B cell (primary cell): ENCODE measurements around the gene OCSTAMP. TPM values are rescaled to one million over a fixed set of nuclear protein-coding genes. Genes with fewer than 3 reads are reported as not detected.

Experiments
- ATAC-seq: fragments of 200-7000 bp; cut with Tn5 transposase; one replicate; pipeline ENCODE4 v1.10.0; 2021; ENCODE audit warnings: low read depth, mild to moderate bottlenecking, moderate number of reproducible peaks, moderate library complexity
- CTCF ChIA-PET: fragments of 350-600 bp; sonication (Branson Sonifier 250); formaldehyde crosslinking; loops from one replicate; lab custom pipeline; 2021; ENCODE audit warnings: antibody characterized with exemption, inconsistent platforms; lab: Charles Lee
- POLR2A ChIA-PET: fragments of 350-600 bp; sonication (Branson Sonifier 250); formaldehyde crosslinking; loops from one replicate; lab custom pipeline; 2021; ENCODE audit warnings: antibody characterized with exemption; lab: Charles Lee
- DNase-seq: peaks from one replicate; pipeline ENCODE4 v3.0.0; 2013
- H2AFZ ChIP-seq: 2 replicates; pipeline ENCODE4 v1.6.1; 2012; ENCODE audit warnings: mild to moderate bottlenecking, low read depth, low read length; ENCODE audit not compliant: insufficient read depth, poor library complexity, severe bottlenecking
- H3K27ac ChIP-seq, 2 donors: 1 replicate in 1 of 2; 2 replicates in 1 of 2; pipeline ENCODE4 v1.5.1; 2012 to 2013; ENCODE audit warnings: low read length in 2 of 2, mild to moderate bottlenecking in 2 of 2, moderate library complexity in 1 of 2
- H3K27me3 ChIP-seq, 4 experiments: fragments of 200-600 bp in 1 of 4; sonication (generic) in 1 of 4; replicated peaks in 1 of 4; 1 replicate in 2 of 4; 2 replicates in 2 of 4; pipeline versions ENCODE4 v1.6.1 to v1.7.0; 2013 to 2016; ENCODE audit warnings: low read length in 3 of 4, mild to moderate bottlenecking in 2 of 4, mixed read lengths in 1 of 4, moderate library complexity in 1 of 4; ENCODE audit not compliant: insufficient read depth in 4 of 4, control insufficient read depth in 3 of 4; ENCODE audit errors: control extremely low read depth in 1 of 4
- H3K36me3 ChIP-seq, 2 experiments: replicated peaks in 1 of 2; 1 replicate in 1 of 2; 2 replicates in 1 of 2; pipeline versions ENCODE4 v1.6.1 to v1.7.1; 2013; ENCODE audit warnings: low read length in 1 of 2; ENCODE audit not compliant: insufficient read depth in 2 of 2, control insufficient read depth in 1 of 2; ENCODE audit errors: control extremely low read depth in 1 of 2, extremely low read depth in 1 of 2
- H3K4me1 ChIP-seq, 2 donors: fragments of 200-600 bp in 1 of 2; sonication (generic) in 1 of 2; 1 replicate in 1 of 2; 2 replicates in 1 of 2; pipeline versions ENCODE4 v1.5.1 to v1.6.1; 2013 to 2017; ENCODE audit warnings: low read length in 2 of 2; ENCODE audit not compliant: control insufficient read depth in 2 of 2, insufficient read depth in 2 of 2
- H3K4me2 ChIP-seq: replicated peaks from 2 replicates; pipeline ENCODE3; 2012; ENCODE audit warnings: mild to moderate bottlenecking, low read depth, low read length; ENCODE audit not compliant: poor library complexity, severe bottlenecking
- H3K4me3 ChIP-seq, 5 experiments: fragments of 200-600 bp in 1 of 5; sonication (generic) in 1 of 5; 1 replicate in 3 of 5; 2 replicates in 2 of 5; pipeline versions ENCODE4 v1.5.1 to v1.7.0; 2011 to 2016; ENCODE audit warnings: low read length in 4 of 5, mild to moderate bottlenecking in 4 of 5, low read depth in 2 of 5, control low read depth in 1 of 5, moderate library complexity in 1 of 5; ENCODE audit not compliant: insufficient read depth in 1 of 5; ENCODE audit errors: control extremely low read depth in 1 of 5, extremely low read depth in 1 of 5
- H3K79me2 ChIP-seq: fragments of 200-600 bp; sonication (generic); one replicate; pipeline ENCODE4 v1.6.0; 2016; ENCODE audit warnings: low read length; ENCODE audit not compliant: control insufficient read depth, insufficient read depth
- H3K9ac ChIP-seq: fragments of 200-600 bp; sonication (generic); 2 replicates; pipeline ENCODE4 v1.6.1; 2017; ENCODE audit warnings: mild to moderate bottlenecking, low read length, moderate library complexity
- H3K9me3 ChIP-seq, 3 donors: one replicate each; pipeline versions ENCODE4 v1.6.1 to v1.7.1; 2013; ENCODE audit warnings: low read length in 2 of 3; ENCODE audit not compliant: control insufficient read depth in 2 of 3, insufficient read depth in 1 of 3; ENCODE audit errors: control extremely low read depth in 1 of 3
- H4K20me1 ChIP-seq: 2 replicates; pipeline ENCODE4 v1.6.0; 2012; ENCODE audit warnings: mild to moderate bottlenecking, low read length; ENCODE audit not compliant: insufficient read depth, control insufficient read depth, poor library complexity, severe bottlenecking
- H3K27ac Mint-ChIP-seq: one replicate; pipeline ENCODE4 v1.8.0; 2021; ENCODE audit warnings: mixed read lengths
- H3K27me3 Mint-ChIP-seq: one replicate; pipeline ENCODE4 v1.8.0; 2021; ENCODE audit warnings: mixed read lengths
- H3K4me1 Mint-ChIP-seq: one replicate; pipeline ENCODE4 v1.8.0; 2021; ENCODE audit warnings: mixed read lengths
- H3K4me3 Mint-ChIP-seq: one replicate; pipeline ENCODE4 v1.8.0; 2021; ENCODE audit warnings: mixed read lengths
- H3K9me3 Mint-ChIP-seq: one replicate; pipeline ENCODE4 v1.8.0; 2022; ENCODE audit warnings: mixed read lengths; ENCODE audit not compliant: insufficient read depth
- CTCF ChIP-seq: fragments of 200-600 bp; IDR thresholded peaks from one replicate; pipeline ENCODE4 v1.8.0; 2022; ENCODE audit warnings: antibody characterized with exemption, mild to moderate bottlenecking
- EZH2 ChIP-seq: IDR thresholded peaks from 2 replicates; pipeline ENCODE4 v1.6.1; 2012; ENCODE audit warnings: borderline replicate concordance, low read depth, mild to moderate bottlenecking, moderate library complexity, low read length; ENCODE audit not compliant: insufficient read depth, poor library complexity, severe bottlenecking
- WGBS: methylation state at CpG from one replicate; pipeline ENCODE4 v1.1.5; 2013; ENCODE audit warnings: missing lambda C conversion rate; ENCODE audit not compliant: insufficient coverage; 5-methylcytosine and 5-hydroxymethylcytosine counted together
- intact Hi-C: fragments of 100-400 bp; cut with micrococcal nuclease; formaldehyde crosslinking; loops from one replicate; pipeline ENCODE4 v1.10.0; 2022
- polyA plus RNA-seq: library from polyadenylated mRNA; depleted of rRNA; stranded (reverse); fragments of >200 nt; gene quantifications from 2 replicates; pipeline ENCODE4 v1.2.3, GENCODE V29; 2012
- total RNA-seq, 2 donors: library from RNA; stranded (reverse); fragments of 120-200 nt in 1 of 2; gene quantifications; 1 replicate in 1 of 2; 2 replicates in 1 of 2; pipeline versions ENCODE4 v1.2.3 to v1.2.4, GENCODE V29; 2013 to 2022

The OCSTAMP gene
- total and polyA plus RNA-seq, 2 donors (not counting 1 experiment from before 2014, with no cell fraction given) = not detected

DNA sequence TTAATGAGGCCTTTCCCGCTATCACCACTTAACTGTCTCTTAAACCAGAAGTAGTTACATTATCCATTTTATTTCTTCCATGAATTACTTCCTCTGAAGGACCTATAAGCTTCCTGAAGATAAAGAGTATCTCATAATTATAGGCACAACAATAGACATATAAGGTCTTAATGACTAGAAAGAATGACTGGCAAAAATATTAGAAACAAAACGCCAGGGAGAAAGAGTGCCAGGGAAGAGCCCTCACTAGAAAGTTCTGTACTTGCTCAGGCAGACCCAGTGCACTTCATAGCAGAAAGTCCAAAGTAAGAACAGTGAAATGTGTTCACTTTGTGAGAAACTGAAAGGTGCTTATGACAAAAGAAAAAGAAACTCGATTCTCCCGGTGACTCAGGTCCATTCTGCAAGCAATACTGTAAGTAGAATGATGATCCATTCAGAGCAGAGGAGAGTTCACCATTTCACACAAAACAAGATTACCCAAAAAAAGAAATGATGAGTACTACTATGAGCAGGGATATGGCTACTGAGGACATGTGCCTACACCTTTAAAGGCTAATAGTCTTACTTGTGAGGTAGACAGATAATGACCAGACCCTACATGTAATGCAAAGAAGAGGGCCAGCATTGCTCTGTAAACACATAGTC is 42.6 kb downstream of the OCSTAMP start:
- Mint-ChIP-seq H3K4me1 (peaks cover 2% of the 10 kb centered on the region), H3K27me3 (peaks cover 48% of the 10 kb centered on the region), H3K4me3 (no peak overlapping the region), H3K27ac (no peak overlapping the region), H3K9me3 (peaks cover 7% of the 10 kb centered on the region)
- peaks cover 0 to 2% of the 10 kb centered on the region in 2 donors for H3K4me1 ChIP-seq
- H3K9ac ChIP-seq = no peak overlapping the region
- no peak overlapping the region for H3K27ac ChIP-seq
- ChIA-PET POLR2A (no interaction called here), CTCF (no interaction called here)
- H4K20me1 ChIP-seq = no peaks in the 10 kb centered on the region
- no peak overlapping the region for H2AFZ ChIP-seq
- no peak overlapping the region for H3K4me3 ChIP-seq
- no peaks in the 10 kb centered on the region for H3K36me3 ChIP-seq
- ATAC-seq (no peak), DNase-seq (no peak)
- intact Hi-C loops = no loop called here
- no peak overlapping the region for H3K4me2 ChIP-seq
- no peak for TF ChIP-seq EZH2
- no peak for TF ChIP-seq CTCF
- H3K27me3 ChIP-seq = peaks cover 0 to 8% (median 4%) of the 10 kb centered on the region in 4 experiments
- peaks cover 0 to 5% (median 0%) of the 10 kb centered on the region in 3 donors for H3K9me3 ChIP-seq
- WGBS = 67% methylated on average over 1 of the region's 4 CpGs
- H3K79me2 ChIP-seq = no peaks in the 10 kb centered on the region

DNA sequence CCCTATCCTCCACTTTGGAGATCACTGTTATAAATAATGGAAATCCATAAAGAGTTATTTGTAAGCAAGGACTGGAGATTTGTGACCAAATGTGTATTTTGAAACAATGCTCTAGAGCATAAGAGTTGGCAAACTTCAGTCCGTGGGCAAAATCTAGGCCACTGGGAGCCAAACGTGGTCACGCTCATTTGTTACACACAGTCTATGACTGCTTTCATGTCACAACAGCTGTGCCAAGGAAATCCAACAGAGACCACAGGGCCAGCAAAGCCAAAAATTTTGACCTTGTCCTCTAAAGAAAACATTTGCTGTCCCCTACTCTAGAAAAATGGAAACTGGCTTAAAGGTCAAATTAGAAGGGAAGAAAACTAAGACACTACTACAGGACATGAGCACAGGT is 44.9 kb downstream of the OCSTAMP start:
- peaks cover 33% of the 10 kb centered on the region for H3K27me3 Mint-ChIP-seq
- POLR2A ChIA-PET = no interaction called here

More for the DNA sequence above, 44.9 kb downstream of the OCSTAMP start:
- 97% methylated on average over 3 of the region's 3 CpGs for WGBS
- Mint-ChIP-seq H3K9me3 (peaks cover 16% of the 10 kb centered on the region), H3K4me3 (no peak overlapping the region), H3K4me1 (no peaks in the 10 kb centered on the region), H3K27ac (no peak overlapping the region)
- Histone ChIP-seq H3K27me3 (peaks cover 0 to 7% (median 2%) of the 10 kb centered on the region in 4 experiments), H3K4me1 (no peaks in the 10 kb centered on the region), H3K9me3 (peaks cover 0 to 29% (median 1%) of the 10 kb centered on the region in 3 donors), H3K9ac (no peak overlapping the region), H2AFZ (no peak overlapping the region), H3K4me3 (no peak overlapping the region), H3K79me2 (no peaks in the 10 kb centered on the region), H3K27ac (no peak overlapping the region), H4K20me1 (no peaks in the 10 kb centered on the region), H3K36me3 (no peaks in the 10 kb centered on the region), H3K4me2 (no peak overlapping the region)
- TF ChIP-seq CTCF = no peak
- TF ChIP-seq EZH2 = no peak
- DNase-seq (no peak), ATAC-seq (no peak)
- intact Hi-C loops = no loop called here
- CTCF ChIA-PET = no interaction called here
